ENCODE data around the gene LRRK1.

The LRRK1 gene

GRCh38 chr15:101031213-101031612 is 112.1 kb downstream of the LRRK1 start:
- no peak overlapping the region for H3K4me3 ChIP-seq (replicated peaks; ENCODE audit: low read depth, low read length)
- TF ChIP-seq CTCF (IDR thresholded peaks at IDR 0.05; ENCODE audit: insufficient read depth, low read length, poor library complexity, severe bottlenecking) = no peak
- H3K36me3 ChIP-seq (ENCODE audit: control insufficient read depth, insufficient read depth, low read length) = peaks cover 34% of the 10 kb centered on the region
- DNase-seq (ENCODE audit: extremely low read depth, insufficient read length) = no peak
- H3K27me3 ChIP-seq (replicated peaks; ENCODE audit: control insufficient read depth, insufficient read depth, low read length) = no peaks in the 10 kb centered on the region

GRCh38 chr15:101033801-101034200 is 114.6 kb downstream of the LRRK1 start:
- H3K36me3 ChIP-seq (ENCODE audit: control insufficient read depth, insufficient read depth, low read length) = peaks cover 23% of the 10 kb centered on the region

GRCh38 chr15:101035611-101036010 is 116.5 kb downstream of the LRRK1 start:
- no peak for DNase-seq (ENCODE audit: extremely low read depth, insufficient read length)
- H3K4me3 ChIP-seq (replicated peaks; ENCODE audit: low read depth, low read length) = no peak overlapping the region
- TF ChIP-seq CTCF (IDR thresholded peaks at IDR 0.05; ENCODE audit: insufficient read depth, low read length, poor library complexity, severe bottlenecking) = no peak
- H3K36me3 ChIP-seq (ENCODE audit: control insufficient read depth, insufficient read depth, low read length) = peaks cover 12% of the 10 kb centered on the region
- H3K27me3 ChIP-seq (replicated peaks; ENCODE audit: control insufficient read depth, insufficient read depth, low read length) = no peaks in the 10 kb centered on the region

More at GRCh38 chr15:101033801-101034200, 114.6 kb downstream of the LRRK1 start:
- Histone ChIP-seq H3K4me3 (replicated peaks; ENCODE audit: low read depth, low read length) (no peak overlapping the region), H3K27me3 (replicated peaks; ENCODE audit: control insufficient read depth, insufficient read depth, low read length) (no peaks in the 10 kb centered on the region)
- DNase-seq (ENCODE audit: extremely low read depth, insufficient read length) = no peak
- no peak for TF ChIP-seq CTCF (IDR thresholded peaks at IDR 0.05; ENCODE audit: insufficient read depth, low read length, poor library complexity, severe bottlenecking)

GRCh38 chr15:101036189-101036588 is 117.0 kb downstream of the LRRK1 start:
- TF ChIP-seq CTCF (IDR thresholded peaks at IDR 0.05; ENCODE audit: insufficient read depth, low read length, poor library complexity, severe bottlenecking) = no peak
- no peaks in the 10 kb centered on the region for H3K27me3 ChIP-seq (replicated peaks; ENCODE audit: control insufficient read depth, insufficient read depth, low read length)
- H3K4me3 ChIP-seq (replicated peaks; ENCODE audit: low read depth, low read length) = no peak overlapping the region
- no peak for DNase-seq (ENCODE audit: extremely low read depth, insufficient read length)
- H3K36me3 ChIP-seq (ENCODE audit: control insufficient read depth, insufficient read depth, low read length) = peaks cover 12% of the 10 kb centered on the region

- no peaks in the 10 kb centered on the region for H3K27me3 ChIP-seq (replicated peaks; ENCODE audit: control insufficient read depth, insufficient read depth, low read length)
- H3K36me3 ChIP-seq (ENCODE audit: control insufficient read depth, insufficient read depth, low read length) = peaks cover 13% of the 10 kb centered on the region
- no peak overlapping the region for H3K4me3 ChIP-seq (replicated peaks; ENCODE audit: low read depth, low read length)
- no peak for TF ChIP-seq CTCF (IDR thresholded peaks at IDR 0.05; ENCODE audit: insufficient read depth, low read length, poor library complexity, severe bottlenecking)
- DNase-seq (ENCODE audit: extremely low read depth, insufficient read length) = no peak
These were observed 118.1 kb downstream of the LRRK1 start for GRCh38 chr15:101037090-101037830.

All from GM06990 (cell line).